H9 (cell line): ENCODE measurements around the gene LRRC27. TPM values are rescaled to one million over a fixed set of nuclear protein-coding genes. Genes with fewer than 3 reads are reported as not detected.
A peak's percentile ranks its signal among the peaks of the same experiment; 100 is the strongest.

Source experiments
- DNase-seq: peaks from one replicate; pipeline ENCODE4 v3.0.0-alpha.2; 2017
- H2AFZ ChIP-seq: one replicate; pipeline ENCODE4 v1.6.1; 2013; ENCODE audit warnings: mild to moderate bottlenecking, low read length, control low read depth, moderate library complexity
- H2AK5ac ChIP-seq: 2 replicates; pipeline ENCODE4 v1.6.1; 2013; ENCODE audit warnings: low read length, control low read depth, mixed read lengths; ENCODE audit not compliant: insufficient read length
- H2BK120ac ChIP-seq: one replicate; pipeline ENCODE4 v1.6.1; 2013; ENCODE audit warnings: low read depth, mild to moderate bottlenecking, low read length, control low read depth, inconsistent platforms; ENCODE audit not compliant: poor library complexity, severe bottlenecking
- H2BK12ac ChIP-seq: 2 replicates; pipeline ENCODE4 v1.6.1; 2013; ENCODE audit warnings: low read length, control low read depth, mixed read lengths, low read depth; ENCODE audit not compliant: insufficient read length
- H2BK15ac ChIP-seq: 2 replicates; pipeline ENCODE4 v1.6.1; 2013; ENCODE audit warnings: low read depth, low read length, control low read depth
- H2BK20ac ChIP-seq: one replicate; pipeline ENCODE4 v1.6.1; 2013; ENCODE audit warnings: low read depth, mild to moderate bottlenecking, low read length, control low read depth, inconsistent platforms; ENCODE audit not compliant: poor library complexity, severe bottlenecking
- H2BK5ac ChIP-seq: 2 replicates; pipeline ENCODE4 v1.6.1; 2013; ENCODE audit warnings: low read length, control low read depth, mixed read lengths; ENCODE audit not compliant: insufficient read length
- H3K14ac ChIP-seq: 2 replicates; pipeline ENCODE4 v1.6.1; 2013; ENCODE audit warnings: low read length, control low read depth; ENCODE audit not compliant: insufficient read depth
- H3K18ac ChIP-seq: 2 replicates; pipeline ENCODE4 v1.6.1; 2013; ENCODE audit warnings: low read depth, mild to moderate bottlenecking, mixed read lengths, low read length, control low read depth; ENCODE audit not compliant: insufficient read length
- H3K23ac ChIP-seq: 2 replicates; pipeline ENCODE4 v1.6.1; 2013; ENCODE audit warnings: low read length, control low read depth, mixed read lengths, low read depth; ENCODE audit not compliant: insufficient read length
- H3K23me2 ChIP-seq: 2 replicates; pipeline ENCODE4 v1.6.1; 2013; ENCODE audit warnings: low read depth, mild to moderate bottlenecking, mixed read lengths, low read length, control low read depth; ENCODE audit not compliant: insufficient read length, poor library complexity, severe bottlenecking
- H3K27ac ChIP-seq: 2 replicates; pipeline ENCODE4 v1.5.1; 2013; ENCODE audit warnings: low read length, control low read depth, mixed read lengths, low read depth; ENCODE audit not compliant: insufficient read length
- H3K27me3 ChIP-seq: 2 replicates; pipeline ENCODE4 v1.6.1; 2013; ENCODE audit warnings: low read length, control low read depth, inconsistent platforms; ENCODE audit not compliant: insufficient read depth
- H3K4ac ChIP-seq: 2 replicates; pipeline ENCODE4 v1.6.1; 2013; ENCODE audit warnings: low read depth, mild to moderate bottlenecking, control low read depth, inconsistent platforms, low read length, moderate library complexity
- H3K4me1 ChIP-seq: 2 replicates; pipeline ENCODE4 v1.6.1; 2013; ENCODE audit warnings: low read length, control low read depth, inconsistent platforms; ENCODE audit not compliant: insufficient read depth
- H3K4me2 ChIP-seq: 2 replicates; pipeline ENCODE4 v1.6.1; 2013; ENCODE audit warnings: low read length, control low read depth, mixed read lengths; ENCODE audit not compliant: insufficient read length, insufficient read depth
- H3K56ac ChIP-seq: 2 replicates; pipeline ENCODE4 v1.6.1; 2013; ENCODE audit warnings: low read depth, mild to moderate bottlenecking, mixed read lengths, low read length, control low read depth; ENCODE audit not compliant: insufficient read length
- H3K79me1 ChIP-seq: 2 replicates; pipeline ENCODE4 v1.6.1; 2013; ENCODE audit warnings: low read depth, mild to moderate bottlenecking, moderate library complexity, low read length, control low read depth, inconsistent platforms; ENCODE audit not compliant: insufficient read depth, poor library complexity, severe bottlenecking
- H3K79me2 ChIP-seq: 2 replicates; pipeline ENCODE4 v1.6.1; 2013; ENCODE audit warnings: low read length, control low read depth, inconsistent platforms; ENCODE audit not compliant: insufficient read depth
- H3K9ac ChIP-seq: 2 replicates; pipeline ENCODE4 v1.6.1; 2013; ENCODE audit warnings: low read length, control low read depth, mixed read lengths; ENCODE audit not compliant: insufficient read length; ENCODE audit errors: extremely low read depth
- H3K9me3 ChIP-seq: one replicate; pipeline ENCODE4 v1.6.1; 2013; ENCODE audit warnings: low read depth, low read length, inconsistent platforms; ENCODE audit not compliant: control insufficient read depth
- H3T11ph ChIP-seq: one replicate; pipeline ENCODE4 v1.6.1; 2013; ENCODE audit warnings: mild to moderate bottlenecking, low read length, control low read depth, inconsistent platforms
- H4K20me1 ChIP-seq: one replicate; pipeline ENCODE4 v1.6.1; 2013; ENCODE audit not compliant: control insufficient read depth, insufficient read length, insufficient read depth
- H4K5ac ChIP-seq: 2 replicates; pipeline ENCODE4 v1.6.1; 2013; ENCODE audit warnings: low read depth, mild to moderate bottlenecking, mixed read lengths, low read length, control low read depth; ENCODE audit not compliant: insufficient read length
- H4K8ac ChIP-seq: replicated peaks from 2 replicates; pipeline ENCODE4 v1.6.1; 2013; ENCODE audit warnings: low read length, control low read depth, mixed read lengths, low read depth; ENCODE audit not compliant: insufficient read length
- H4K91ac ChIP-seq: 2 replicates; pipeline ENCODE4 v1.6.1; 2013; ENCODE audit warnings: low read depth, mild to moderate bottlenecking, moderate library complexity, mixed read lengths, low read length, control low read depth; ENCODE audit not compliant: insufficient read length
- H3K27ac Mint-ChIP-seq, 3 experiments: 2 replicates in 2 of 3; 3 replicates in 1 of 3; pipeline ENCODE4 v1.8.0; 2020 to 2021; ENCODE audit warnings: mixed read lengths in 3 of 3, mild to moderate bottlenecking in 1 of 3, moderate library complexity in 1 of 3
- H3K27me3 Mint-ChIP-seq: 2 replicates; pipeline ENCODE4 v1.8.0; 2021; ENCODE audit warnings: low read depth, mild to moderate bottlenecking, moderate library complexity, mixed read lengths
- H3K36me3 Mint-ChIP-seq, 3 experiments: 2 replicates in 2 of 3; 3 replicates in 1 of 3; pipeline ENCODE4 v1.8.0; 2020 to 2021; ENCODE audit warnings: low read depth in 3 of 3, mixed read lengths in 3 of 3; ENCODE audit not compliant: insufficient read depth in 1 of 3
- H3K4me1 Mint-ChIP-seq, 2 experiments: 2 replicates each; pipeline ENCODE4 v1.8.0; 2020; ENCODE audit warnings: mixed read lengths in 2 of 2
- H3K4me3 Mint-ChIP-seq, 2 experiments: 2 replicates in 1 of 2; 3 replicates in 1 of 2; pipeline ENCODE4 v1.8.0; 2020 to 2021; ENCODE audit warnings: mild to moderate bottlenecking in 2 of 2, mixed read lengths in 2 of 2, moderate library complexity in 1 of 2
- H3K9me3 Mint-ChIP-seq, 2 experiments: 2 replicates in 1 of 2; 3 replicates in 1 of 2; pipeline ENCODE4 v1.8.0; 2020; ENCODE audit warnings: mild to moderate bottlenecking in 2 of 2, mixed read lengths in 2 of 2, moderate library complexity in 1 of 2
- WGBS: extraction: QIAGEN DNeasy Blood & Tissue Kit; methylation state at CpG from one replicate; pipeline ENCODE4 v1.1.7; 2013; ENCODE audit warnings: missing lambda C conversion rate, low lambda C conversion rate, mixed read lengths; ENCODE audit not compliant: insufficient read length; ENCODE audit errors: extremely low coverage; 5-methylcytosine and 5-hydroxymethylcytosine counted together
- total RNA-seq: library from RNA; stranded (reverse); gene quantifications from 2 replicates; pipeline ENCODE4 v1.2.1, GENCODE V29; 2021
- TF ChIP-seq, protein P1 (sequence below): fragments of 200-600 bp; sonication (generic); conservative IDR thresholded peaks from 3 replicates; pipeline ENCODE4 v1.8.0; 2021; ENCODE audit warnings: antibody characterized with exemption, mild to moderate bottlenecking

Gene LRRC27
- total RNA-seq, 1 experiment from 2014 or later, result 2.7 TPM

DNA sequence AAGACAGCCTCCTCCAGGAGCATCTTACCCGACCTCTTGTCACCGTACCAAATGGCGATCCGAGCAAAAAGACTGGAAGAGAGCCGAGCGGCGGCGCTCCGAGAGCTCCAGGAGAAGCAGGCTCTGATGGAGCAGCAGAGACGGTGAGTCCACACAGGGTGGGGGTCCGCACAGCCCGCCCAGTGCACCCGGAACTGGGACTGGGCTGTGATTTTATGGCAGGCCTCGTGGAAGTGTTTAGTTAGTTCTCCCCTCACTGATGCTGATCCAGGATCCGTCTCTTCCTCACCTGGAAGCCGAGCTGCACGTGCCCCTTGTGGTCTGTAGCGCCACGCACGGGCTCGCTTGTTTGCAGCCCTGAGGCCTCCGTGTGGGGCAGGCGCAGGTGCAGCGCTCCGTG lies 19.6 kb downstream of the LRRC27 start:
- no peak overlapping the region for H3K23ac ChIP-seq
- no peak overlapping the region for H3K4me2 ChIP-seq
- no peak overlapping the region for H3K4ac ChIP-seq
- no peaks in the 10 kb centered on the region for H3K79me1 ChIP-seq
- Mint-ChIP-seq H3K36me3 (no peaks in the 10 kb centered on the region; a peak in 1 of 7 replicates), H3K27ac (peak overlapping the region in 1 of 3 experiments; percentile 77; a peak in 1 of 7 replicates), H3K4me3 (no peak overlapping the region), H3K9me3 (no peaks in the 10 kb centered on the region), H3K27me3 (peaks cover 5% of the 10 kb centered on the region), H3K4me1 (peaks cover 6 to 15% of the 10 kb centered on the region in 2 experiments; a peak in 3 of 4 replicates)
- no peaks in the 10 kb centered on the region for H3K79me2 ChIP-seq
- no peak for DNase-seq
- no peak overlapping the region for H2BK15ac ChIP-seq
- no peak overlapping the region for H3T11ph ChIP-seq
- H2BK12ac ChIP-seq, result no peak overlapping the region
- no peaks in the 10 kb centered on the region for H4K20me1 ChIP-seq
- H3K14ac ChIP-seq, result no peak overlapping the region
- no peak overlapping the region for H4K91ac ChIP-seq
- no peaks in the 10 kb centered on the region for H3K9me3 ChIP-seq
- H4K5ac ChIP-seq, result no peak overlapping the region
- no peaks in the 10 kb centered on the region for H3K4me1 ChIP-seq
- no peak overlapping the region for H3K27ac ChIP-seq
- H3K9ac ChIP-seq, result no peak overlapping the region
- WGBS, result no CpG with 5 or more reads among the region's 25 CpGs
- no peak overlapping the region for H2BK5ac ChIP-seq
- no peak overlapping the region for H2AK5ac ChIP-seq
- no peak overlapping the region for H3K56ac ChIP-seq
- no peak overlapping the region for H3K18ac ChIP-seq
- no peak overlapping the region for H2BK20ac ChIP-seq
- no peaks in the 10 kb centered on the region for H3K27me3 ChIP-seq
- H2BK120ac ChIP-seq, result no peak overlapping the region
- no peak overlapping the region for H4K8ac ChIP-seq
- TF ChIP-seq, protein P1, sequence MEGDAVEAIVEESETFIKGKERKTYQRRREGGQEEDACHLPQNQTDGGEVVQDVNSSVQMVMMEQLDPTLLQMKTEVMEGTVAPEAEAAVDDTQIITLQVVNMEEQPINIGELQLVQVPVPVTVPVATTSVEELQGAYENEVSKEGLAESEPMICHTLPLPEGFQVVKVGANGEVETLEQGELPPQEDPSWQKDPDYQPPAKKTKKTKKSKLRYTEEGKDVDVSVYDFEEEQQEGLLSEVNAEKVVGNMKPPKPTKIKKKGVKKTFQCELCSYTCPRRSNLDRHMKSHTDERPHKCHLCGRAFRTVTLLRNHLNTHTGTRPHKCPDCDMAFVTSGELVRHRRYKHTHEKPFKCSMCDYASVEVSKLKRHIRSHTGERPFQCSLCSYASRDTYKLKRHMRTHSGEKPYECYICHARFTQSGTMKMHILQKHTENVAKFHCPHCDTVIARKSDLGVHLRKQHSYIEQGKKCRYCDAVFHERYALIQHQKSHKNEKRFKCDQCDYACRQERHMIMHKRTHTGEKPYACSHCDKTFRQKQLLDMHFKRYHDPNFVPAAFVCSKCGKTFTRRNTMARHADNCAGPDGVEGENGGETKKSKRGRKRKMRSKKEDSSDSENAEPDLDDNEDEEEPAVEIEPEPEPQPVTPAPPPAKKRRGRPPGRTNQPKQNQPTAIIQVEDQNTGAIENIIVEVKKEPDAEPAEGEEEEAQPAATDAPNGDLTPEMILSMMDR, result no peak
- H3K23me2 ChIP-seq, result no peaks in the 10 kb centered on the region
- H2AFZ ChIP-seq, result no peak overlapping the region
